ENCODE measurements around the gene ADARB1. TPM values are rescaled to one million over a fixed set of nuclear protein-coding genes. Genes with fewer than 3 reads are reported as not detected.
"Not testable (repeated sequence)": the region's sequence is repeated elsewhere in the genome, so short reads cannot be mapped to it uniquely, and the experiment has no call there.

Gene ADARB1
- 11.8 TPM for total RNA-seq

GRCh38 chr21:45074048-45074817, at the start of gene ADARB1:
TSS of gene ADARB1 (plus strand) at chr21:45074580. CDS start at chr21:45171657, 97,077 bp downstream.
- DNase-seq (ENCODE audit: low read depth in 2 of 3, low spot score in 2 of 3) = peak; percentile 45 to 61 (median 54)

DNA sequence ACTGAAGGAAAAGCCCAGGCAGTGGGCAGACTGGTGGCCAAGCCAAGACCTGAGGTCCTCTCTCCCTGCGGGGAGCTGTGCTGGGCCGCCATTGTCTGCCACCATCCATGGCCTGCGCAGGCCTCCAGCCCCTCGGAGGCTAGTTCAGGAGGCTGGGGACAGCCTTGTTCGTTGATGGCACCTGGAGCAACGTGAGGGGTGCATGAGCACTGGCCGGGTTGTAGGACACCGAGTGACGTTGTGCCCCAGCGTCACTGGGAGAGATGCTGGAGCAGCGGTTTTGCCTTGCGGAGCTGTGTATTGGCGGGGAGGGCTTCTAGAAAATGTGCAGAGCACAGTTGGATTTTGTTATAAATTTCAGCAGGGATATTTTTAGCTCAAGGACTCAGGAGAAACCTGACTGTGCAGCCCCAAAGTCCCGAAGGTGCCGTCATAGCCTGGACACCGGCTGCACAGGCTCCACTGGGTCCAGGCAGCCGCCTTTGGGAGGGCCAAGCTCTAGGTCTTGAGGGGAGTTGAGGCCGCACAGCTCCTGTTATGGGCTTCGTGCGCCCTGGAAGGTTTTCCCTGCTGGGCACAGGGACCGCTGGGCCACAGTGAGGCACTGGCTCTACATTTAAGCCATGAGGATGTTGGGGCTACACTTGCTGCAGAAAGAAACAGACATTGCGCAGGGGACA, 48.2 kb upstream of the ADARB1 start:
- DNase-seq (ENCODE audit: low read depth in 2 of 3, low spot score in 2 of 3) = no peak

GRCh38 chr21:45026826-45027225, 47.6 kb upstream of the ADARB1 start:
- DNase-seq (ENCODE audit: low read depth in 2 of 3, low spot score in 2 of 3) = no peak

DNA sequence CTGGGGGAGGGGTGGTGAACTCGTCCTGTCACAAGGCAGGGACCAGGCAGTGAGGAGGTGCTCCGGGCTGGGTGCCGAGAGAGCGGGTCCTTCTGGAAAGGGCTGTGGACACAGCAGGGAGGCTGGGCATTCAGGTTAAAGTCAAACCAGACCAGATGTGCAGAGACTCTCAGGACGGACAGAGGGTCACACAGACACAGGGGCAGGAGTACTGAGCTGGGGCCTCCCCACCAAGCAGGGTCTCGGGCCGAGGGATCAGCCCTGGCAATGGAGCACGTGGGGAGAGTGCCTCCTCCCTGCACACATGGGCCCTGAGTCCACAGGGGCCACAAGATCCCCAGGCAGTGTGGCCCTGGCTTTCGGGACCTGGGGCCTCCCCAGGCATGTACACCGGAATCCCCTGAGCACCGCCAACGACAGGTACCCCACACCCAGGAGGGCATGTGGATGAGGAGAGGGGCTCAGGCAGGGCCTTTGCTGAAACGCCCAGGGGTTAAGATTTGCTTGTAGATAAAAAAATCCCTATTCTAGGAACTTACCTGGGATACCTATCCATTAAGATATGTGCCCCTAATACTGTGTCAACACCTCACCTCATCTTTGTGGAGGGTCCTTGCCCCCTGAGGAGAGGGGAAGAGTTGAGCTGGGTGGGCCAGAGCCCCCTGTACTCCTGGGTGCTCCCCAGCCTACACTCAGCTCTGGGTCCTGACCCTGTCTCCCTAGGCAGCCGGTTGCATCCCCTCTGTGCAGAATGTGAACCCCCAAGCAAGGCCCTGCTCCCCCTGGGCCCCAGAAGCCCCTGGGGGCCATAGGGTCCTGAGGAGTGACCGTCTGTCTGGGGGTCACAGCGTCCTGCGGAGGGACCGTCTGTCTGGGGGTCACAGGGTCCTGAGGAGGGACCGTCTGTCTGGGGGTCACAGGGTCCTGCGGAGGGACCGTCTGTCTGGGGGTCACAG, 46.9 kb upstream of the ADARB1 start:
- DNase-seq (ENCODE audit: low read depth in 2 of 3, low spot score in 2 of 3) = no peak

DNA sequence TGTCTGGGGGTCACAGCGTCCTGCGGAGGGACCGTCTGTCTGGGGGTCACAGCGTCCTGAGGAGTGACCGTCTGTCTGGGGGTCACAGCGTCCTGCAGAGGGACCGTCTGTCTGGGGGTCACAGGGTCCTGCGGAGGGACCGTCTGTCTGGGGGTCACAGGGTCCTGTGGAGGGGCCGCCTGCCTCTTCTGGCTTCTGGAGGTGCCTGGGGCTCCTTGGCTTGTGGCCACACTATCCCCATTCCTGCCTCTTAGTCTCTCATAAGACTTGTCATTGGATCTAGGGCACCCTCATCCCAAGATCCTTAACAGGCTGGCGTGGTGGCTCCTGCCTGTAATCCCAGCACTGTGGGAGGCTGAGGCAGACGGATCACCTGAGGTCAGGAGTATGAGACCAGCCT, 45.7 kb upstream of the ADARB1 start:
- DNase-seq (ENCODE audit: low read depth in 2 of 3, low spot score in 2 of 3) = not testable (repeated sequence)

GRCh38 chr21:45029298-45029947, 45.0 kb upstream of the ADARB1 start:
- DNase-seq (ENCODE audit: low read depth in 2 of 3, low spot score in 2 of 3) = no peak

- DNase-seq (ENCODE audit: low read depth in 2 of 3, low spot score in 2 of 3) = no peak
These were observed 44.3 kb upstream of the ADARB1 start for GRCh38 chr21:45029948-45030681.

DNA sequence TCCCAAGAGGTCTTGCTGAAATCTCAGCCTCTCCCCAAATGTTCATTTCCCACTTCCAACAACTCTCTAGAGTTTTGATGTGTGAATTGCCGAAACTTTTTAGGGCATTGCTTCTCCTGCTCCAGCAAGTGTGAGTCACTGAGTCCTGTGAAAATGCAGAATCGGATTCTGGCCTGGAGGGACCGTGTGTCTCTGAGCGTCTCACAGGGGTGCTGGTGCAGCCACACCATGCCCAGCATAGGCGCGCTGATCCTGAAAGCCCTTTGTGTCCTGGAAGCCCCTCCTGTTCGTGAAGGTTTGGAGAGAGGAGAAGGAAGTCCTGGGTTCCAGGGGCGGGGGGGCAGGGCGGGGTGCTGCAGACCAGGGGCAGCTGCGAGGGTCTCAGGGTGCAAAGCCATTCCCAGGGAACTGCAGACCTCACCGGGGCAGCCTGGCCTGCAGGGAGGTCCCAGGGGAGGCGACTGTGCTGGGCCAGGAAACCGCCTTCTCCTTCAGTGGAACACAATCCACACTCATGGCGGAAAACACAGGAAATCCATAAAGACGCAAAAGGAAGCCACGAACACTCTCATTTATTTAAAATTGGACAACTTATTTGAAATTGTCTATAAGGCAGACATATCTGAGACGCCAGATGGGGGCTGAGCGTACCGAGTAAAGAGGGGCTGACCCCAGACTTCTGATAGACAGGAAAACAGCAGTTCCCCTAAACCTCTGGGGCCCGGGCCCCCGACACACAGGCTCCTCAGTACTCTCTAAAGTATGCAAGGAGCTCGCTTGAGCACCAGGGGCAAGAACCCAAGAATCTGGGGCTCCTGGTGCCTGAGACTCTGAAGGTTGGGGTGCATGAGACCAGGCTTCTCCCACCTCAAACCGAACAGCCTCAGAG, 43.5 kb upstream of the ADARB1 start:
- DNase-seq (ENCODE audit: low read depth in 2 of 3, low spot score in 2 of 3) = peak in 1 of 3 donors; percentile 52

DNA sequence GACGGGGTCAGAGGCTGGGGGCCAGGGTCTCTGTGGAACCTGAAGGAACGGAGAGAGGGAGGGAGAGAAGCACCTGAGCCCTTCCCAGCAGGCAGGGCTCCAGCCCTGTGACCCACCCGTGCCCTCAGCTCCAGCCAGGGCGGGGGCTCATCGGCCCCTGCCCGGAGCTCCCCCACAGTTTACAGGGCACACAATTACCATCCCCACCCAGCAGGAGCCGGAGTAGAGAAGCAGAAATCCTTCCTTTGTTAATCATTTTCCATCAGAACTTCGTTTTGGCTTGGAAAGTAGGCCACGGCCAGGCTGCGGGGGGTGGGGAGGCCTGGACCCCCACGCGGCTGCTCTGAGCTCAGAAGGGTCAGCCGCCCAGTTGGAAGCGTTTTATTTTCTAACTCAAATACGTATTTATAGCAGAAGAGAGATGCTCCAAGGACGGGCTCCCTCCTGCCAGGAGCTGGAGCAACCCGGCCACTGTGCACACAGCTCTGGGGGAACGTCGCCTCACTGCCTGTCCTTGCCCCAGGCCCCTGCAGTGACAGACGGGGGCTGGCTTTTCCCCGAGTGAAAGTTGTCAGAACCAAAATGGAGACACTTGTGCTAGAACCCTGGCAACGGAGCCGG, 42.7 kb upstream of the ADARB1 start:
- no peak for DNase-seq (ENCODE audit: low read depth in 2 of 3, low spot score in 2 of 3)

- no peak for DNase-seq (ENCODE audit: low read depth in 2 of 3, low spot score in 2 of 3)
These were observed 42.0 kb upstream of the ADARB1 start for GRCh38 chr21:45032332-45032731.

- no peak for DNase-seq (ENCODE audit: low read depth in 2 of 3, low spot score in 2 of 3)
These were observed 41.2 kb upstream of the ADARB1 start for GRCh38 chr21:45032977-45033710.

DNA sequence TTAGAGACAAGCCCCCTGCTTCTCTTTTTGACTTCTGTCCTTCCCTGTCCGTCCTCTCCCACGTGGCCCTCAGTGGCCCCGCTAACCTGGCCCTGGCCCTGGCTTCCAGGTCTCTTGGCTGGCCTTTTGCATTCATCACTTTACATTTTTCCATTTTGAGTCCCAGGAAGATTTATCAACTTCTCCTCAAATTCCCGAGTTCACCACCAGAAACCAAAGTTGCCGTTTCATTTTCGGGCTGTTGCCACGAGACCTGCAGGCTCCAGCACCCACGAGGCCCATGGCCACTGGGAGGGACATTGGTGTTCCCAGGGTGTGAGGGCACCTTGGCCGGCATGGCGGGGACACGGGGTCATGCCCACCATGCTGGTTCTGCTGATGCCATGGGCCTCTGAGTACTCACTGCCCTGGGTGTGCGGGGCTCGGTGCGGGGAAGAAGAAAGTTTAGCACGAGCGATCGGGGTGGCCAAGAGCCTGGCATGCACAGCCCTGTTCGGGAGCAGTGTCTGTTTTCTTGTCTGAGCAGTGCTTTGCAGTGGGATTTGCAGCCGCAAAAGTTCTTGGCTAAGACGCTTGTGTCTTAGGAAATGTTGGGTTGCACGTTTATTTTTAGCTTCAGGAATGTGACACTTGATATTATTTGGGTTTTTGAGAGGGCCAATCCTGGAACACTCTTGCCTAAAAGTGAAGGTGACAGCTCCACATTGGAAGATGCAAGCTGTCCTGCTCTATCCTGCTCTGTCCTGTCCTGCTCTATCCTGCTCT, 40.4 kb upstream of the ADARB1 start:
- no peak for DNase-seq (ENCODE audit: low read depth in 2 of 3, low spot score in 2 of 3)

DNA sequence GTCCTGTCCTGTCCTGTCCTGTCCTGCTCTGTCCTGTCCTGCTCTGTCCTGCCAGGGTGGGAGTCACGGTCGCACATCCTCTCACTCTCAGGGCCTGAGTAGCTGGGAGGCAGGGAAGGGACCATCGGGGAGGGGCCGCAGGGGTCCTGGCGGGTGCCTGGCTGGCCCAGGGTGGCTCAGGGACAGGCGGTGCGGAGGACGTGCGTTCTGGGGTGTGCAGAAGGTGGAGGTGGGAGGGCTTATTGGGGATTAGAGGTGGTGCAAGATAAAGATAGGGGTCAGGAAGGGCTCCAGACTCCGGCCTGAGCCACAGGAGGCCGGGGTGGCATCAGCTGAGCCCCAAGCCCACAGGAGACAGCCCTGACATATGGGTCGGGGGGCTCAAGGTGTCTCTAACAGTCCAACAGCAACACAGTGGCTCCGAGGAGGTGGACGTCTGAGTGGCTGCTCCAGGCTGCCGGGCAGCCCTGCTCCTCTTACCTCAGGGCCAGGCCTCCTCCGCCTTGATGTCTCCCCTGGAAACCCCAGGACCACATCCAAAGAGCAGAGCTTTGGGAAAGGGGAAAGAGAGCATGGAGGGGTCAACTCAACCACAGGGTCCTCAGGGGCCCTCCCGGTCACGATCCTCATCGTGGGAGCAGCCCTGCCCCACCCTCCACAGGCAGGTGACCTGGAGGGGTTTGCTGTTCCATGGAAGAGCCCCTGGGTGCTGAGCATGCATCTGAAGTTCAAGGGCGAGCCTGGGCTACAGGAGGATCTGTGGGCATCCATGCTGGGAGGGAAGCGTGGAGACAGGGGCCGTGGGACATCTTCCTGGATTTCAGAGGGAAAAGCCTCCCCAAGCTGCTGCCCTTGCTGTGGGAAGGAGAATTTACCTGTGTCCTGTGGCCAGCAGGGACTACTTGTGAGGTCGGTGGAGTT, 39.6 kb upstream of the ADARB1 start:
- DNase-seq (ENCODE audit: low read depth in 2 of 3, low spot score in 2 of 3) = no peak

DNA sequence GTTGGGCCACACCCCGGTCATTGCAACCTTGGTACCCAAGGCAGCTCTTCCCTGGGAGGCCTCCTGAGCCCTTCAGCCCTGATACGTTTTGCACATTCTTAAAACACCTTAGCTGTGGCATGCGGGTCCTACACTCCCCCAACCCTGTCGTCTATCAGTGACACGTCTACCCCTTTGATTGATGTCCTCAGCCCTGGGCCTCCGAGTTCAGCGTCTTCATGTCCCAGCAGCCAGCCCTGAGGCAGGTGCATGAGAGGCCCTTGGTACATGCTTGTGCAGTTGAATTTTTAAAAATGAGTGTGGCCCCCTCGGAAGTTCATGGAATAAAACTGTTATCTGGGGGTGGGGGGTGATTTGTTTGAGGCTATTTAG, 38.9 kb upstream of the ADARB1 start:
- DNase-seq (ENCODE audit: low read depth in 2 of 3, low spot score in 2 of 3) = no peak

GRCh38 chr21:45036630-45037029, 37.8 kb upstream of the ADARB1 start:
- no peak for DNase-seq (ENCODE audit: low read depth in 2 of 3, low spot score in 2 of 3)

- no peak for DNase-seq (ENCODE audit: low read depth in 2 of 3, low spot score in 2 of 3)
These were observed 36.4 kb upstream of the ADARB1 start for GRCh38 chr21:45037986-45038385.

Measured in hematopoietic multipotent progenitor cell (in vitro differentiated cells).